HepG2 (cell line): ENCODE results near the gene MACROD2. TPM values are rescaled to one million over a fixed set of nuclear protein-coding genes. Genes with fewer than 3 reads are reported as not detected.

ENCODE experiments used
- ATAC-seq: fragments of 200-7000 bp; cut with Tn5 transposase; 3 replicates; pipeline ENCODE4 v1.9.1; 2020; ENCODE audit warnings: mild to moderate bottlenecking, moderate library complexity
- BruUV-seq: library from RNA; stranded (reverse); fragments of 400-500 nt; replicated peaks from 2 replicates; lab custom pipeline; 2021; lab: Mats Ljungman, UMichigan
- CTCF ChIA-PET: fragments of 300-600 bp; formaldehyde crosslinking; extraction: SDS; loops from one replicate; lab custom pipeline; 2021; ENCODE audit warnings: low total read pairs, inconsistent platforms, low intra/inter-chr PET ratio; lab: Yijun Ruan, JAX
- POLR2A ChIA-PET: fragments of 350-600 bp; sonication (Branson Sonifier 250); formaldehyde crosslinking; loops from one replicate; lab custom pipeline; 2020; ENCODE audit warnings: antibody characterized with exemption, inconsistent platforms; lab: Yijun Ruan, JAX
- DNase-seq: peaks from one replicate; pipeline ENCODE4 v3.0.0-alpha.2; 2015; ENCODE audit warnings: low spot score
- FAIRE-seq: peaks from 3 replicates; lab custom pipeline; 2011; peaks lifted over from hg19 to GRCh38; lab: Jason Lieb, UNC
- H2AFZ ChIP-seq: one replicate; pipeline ENCODE4 v1.6.1; 2011; ENCODE audit warnings: low read length, inconsistent platforms
- H3K27ac ChIP-seq: fragments of 300-600 bp; 3 replicates; pipeline ENCODE4 v1.8.0; 2011; ENCODE audit warnings: mixed run types, mild to moderate bottlenecking, mixed read lengths, low read length, inconsistent platforms; ENCODE audit not compliant: insufficient read depth; ENCODE audit errors: extremely low read length
- H3K27me3 ChIP-seq, 2 experiments: fragments of 200-600 bp in 1 of 2; 2 replicates in 1 of 2; 3 replicates in 1 of 2; pipeline versions ENCODE4 v1.6.0 to v1.8.0; 2011; ENCODE audit warnings: low read length in 2 of 2, mild to moderate bottlenecking in 2 of 2, moderate library complexity in 2 of 2, inconsistent platforms in 1 of 2; ENCODE audit not compliant: insufficient read depth in 2 of 2, control insufficient read depth in 1 of 2
- H3K36me3 ChIP-seq, 2 experiments: fragments of 200-600 bp in 1 of 2; replicated peaks in 1 of 2; 2 replicates in 1 of 2; 3 replicates in 1 of 2; pipeline versions ENCODE4 v1.5.1 to v1.8.0; 2011; ENCODE audit warnings: low read length in 2 of 2, inconsistent platforms in 1 of 2; ENCODE audit not compliant: insufficient read depth in 2 of 2, control insufficient read depth in 1 of 2
- H3K4me1 ChIP-seq: 2 replicates; pipeline ENCODE4 v1.5.1; 2012; ENCODE audit warnings: low read length, inconsistent platforms; ENCODE audit not compliant: insufficient read depth
- H3K4me2 ChIP-seq: 2 replicates; pipeline ENCODE4 v1.6.0; 2011; ENCODE audit warnings: low read depth, low read length, inconsistent platforms
- H3K4me3 ChIP-seq, 3 experiments: fragments of 200-600 bp in 1 of 3; sonication (generic), shearing (Covaris generic) in 1 of 3; replicated peaks in 1 of 3; 2 replicates each; pipeline ENCODE4 v1.5.1; 2011 to 2016; ENCODE audit warnings: low read length in 3 of 3, inconsistent platforms in 2 of 3, low read depth in 2 of 3, mild to moderate bottlenecking in 2 of 3, control low read depth in 1 of 3, mixed read lengths in 1 of 3; ENCODE audit not compliant: insufficient read depth in 1 of 3
- H3K79me2 ChIP-seq: one replicate; pipeline ENCODE4 v1.6.1; 2011; ENCODE audit warnings: low read length, inconsistent platforms; ENCODE audit not compliant: insufficient read depth
- H3K9ac ChIP-seq: 2 replicates; pipeline ENCODE4 v1.6.0; 2011; ENCODE audit warnings: mild to moderate bottlenecking, low read depth, low read length, inconsistent platforms; ENCODE audit not compliant: insufficient read depth
- H3K9me3 ChIP-seq: 2 replicates; pipeline ENCODE4 v1.5.1; 2012; ENCODE audit warnings: mild to moderate bottlenecking, low read length
- H4K20me1 ChIP-seq: 2 replicates; pipeline ENCODE4 v1.6.0; 2011; ENCODE audit warnings: inconsistent platforms, mild to moderate bottlenecking, low read length, moderate library complexity; ENCODE audit not compliant: insufficient read depth
- HMGXB4 ChIP-seq, 2 experiments: sonication (generic) in 1 of 2; formaldehyde crosslinking in 1 of 2; IDR thresholded peaks; 2 replicates each; pipeline versions ENCODE4 v1.4.0 to v1.6.1; 2018 to 2020; ENCODE audit warnings: missing genetic modification reagents in 2 of 2, borderline replicate concordance in 1 of 2, low read depth in 1 of 2, mild to moderate bottlenecking in 1 of 2, missing biosample characterization in 1 of 2
- MTERF4 ChIP-seq: sonication (generic); formaldehyde crosslinking; IDR thresholded peaks from 2 replicates; pipeline ENCODE4 v1.8.0; 2023; ENCODE audit warnings: mild to moderate bottlenecking, missing genetic modification reagents
- NAIF1 ChIP-seq: sonication (generic); formaldehyde crosslinking; IDR thresholded peaks from 2 replicates; pipeline ENCODE4 v1.5.0; 2020; ENCODE audit warnings: mild to moderate bottlenecking, missing genetic modification reagents, borderline replicate concordance
- POLR2G ChIP-seq: fragments of 200-400 bp; formaldehyde crosslinking; IDR thresholded peaks from 2 replicates; pipeline ENCODE4 v1.6.1; 2018; ENCODE audit warnings: mild to moderate bottlenecking, low read depth, low read length, moderate library complexity
- SP140L ChIP-seq: sonication (generic); formaldehyde crosslinking; IDR thresholded peaks from 2 replicates; pipeline ENCODE4 v1.4.0; 2020; ENCODE audit warnings: missing genetic modification reagents, borderline replicate concordance
- TEAD2 ChIP-seq: sonication (generic); formaldehyde crosslinking; IDR thresholded peaks from 2 replicates; pipeline ENCODE4 v1.9.0; 2021; ENCODE audit warnings: missing genetic modification reagents
- ZKSCAN8 ChIP-seq: IDR thresholded peaks from 2 replicates; pipeline ENCODE4 v1.6.1; 2016; ENCODE audit warnings: borderline replicate concordance, missing genetic modification reagents, missing compliant biosample characterization
- ZNF234 ChIP-seq: sonication (generic); formaldehyde crosslinking; conservative IDR thresholded peaks from 2 replicates; pipeline ENCODE4 v1.5.1; 2020; ENCODE audit warnings: mild to moderate bottlenecking, missing genetic modification reagents
- ZNF432 ChIP-seq: sonication (generic); formaldehyde crosslinking; IDR thresholded peaks from 2 replicates; pipeline ENCODE4 v1.5.0; 2020; ENCODE audit warnings: missing genetic modification reagents, mild to moderate bottlenecking, borderline replicate concordance
- ZNF674 ChIP-seq: sonication (generic); formaldehyde crosslinking; IDR thresholded peaks from 2 replicates; pipeline ENCODE4 v1.5.0; 2020; ENCODE audit warnings: low read depth, mild to moderate bottlenecking, missing genetic modification reagents
- ZNF691 ChIP-seq: sonication (generic); formaldehyde crosslinking; IDR thresholded peaks from 2 replicates; pipeline ENCODE4 v1.4.0; 2020; ENCODE audit warnings: missing genetic modification reagents, low read depth, mild to moderate bottlenecking, borderline replicate concordance
- ZNF746 ChIP-seq: sonication (generic); formaldehyde crosslinking; IDR thresholded peaks from 2 replicates; pipeline ENCODE4 v1.8.0; 2022; ENCODE audit warnings: mild to moderate bottlenecking, missing genetic modification reagents
- in situ Hi-C: cut with HindIII; loops from 2 replicates; pipeline ENCODE4 v1.10.0; 2017; ENCODE audit warnings: low pct_unique_long_range_greater_than_20kb; ENCODE audit not compliant: extremely low pct_ligation_motif_present
- intact Hi-C: fragments of 100-400 bp; cut with micrococcal nuclease; formaldehyde crosslinking; loops from one replicate; pipeline ENCODE4 v1.10.0; 2022; ENCODE audit not compliant: unreplicated experiment
- polyA plus RNA-seq, 8 experiments: library from polyadenylated mRNA; depleted of rRNA in 3 of 8; stranded (reverse) in 7 of 8; unstranded in 1 of 8; fragments of >200 nt; fragmentation: Illumina TruSeq in 4 of 8; extraction: Trizol in 4 of 8; gene quantifications; 2 replicates each; pipeline versions ENCODE4 v1.2.1 to v1.2.3, GENCODE V29; 2011 to 2016; ENCODE audit warnings: low read depth in 4 of 8, missing spikeins in 1 of 8, mixed read lengths in 1 of 8; ENCODE audit not compliant: insufficient read depth in 1 of 8
- total RNA-seq, 5 experiments: library from RNA; depleted of rRNA; stranded (reverse); fragments of >200 nt; fragmentation: Illumina TruSeq; extraction: Trizol; gene quantifications; 2 replicates each; pipeline ENCODE4 v1.2.3, GENCODE V29; 2016; ENCODE audit warnings: low read depth in 1 of 5
- TF ChIP-seq, protein P1 (sequence below): sonication (generic); formaldehyde crosslinking; IDR thresholded peaks from 2 replicates; pipeline ENCODE4 v1.4.0; 2020; ENCODE audit warnings: missing genetic modification reagents
- TF ChIP-seq, protein P2 (sequence below): sonication (generic); formaldehyde crosslinking; IDR thresholded peaks from 2 replicates; pipeline ENCODE4 v1.9.0; 2021; ENCODE audit warnings: missing genetic modification reagents, borderline replicate concordance

The MACROD2 gene
- total and polyA plus RNA-seq, 2 of the 13 experiments (the other 11 are each of a cell fraction or from before 2014, with no cell fraction given), result 0.13 to 0.51 TPM

GRCh38 chr20:14597206-14597715 is 601.9 kb downstream of the MACROD2 start:
- no peaks in the 10 kb centered on the region for H3K79me2 ChIP-seq
- no peaks in the 10 kb centered on the region for H4K20me1 ChIP-seq
- ChIA-PET CTCF (no interaction called here), POLR2A (no interaction called here)
- DNase-seq (no peak), ATAC-seq (no peak), FAIRE-seq (no peak)
- no peak overlapping the region for H3K9ac ChIP-seq
- no TSS peak for BruUV-seq
- H3K4me2 ChIP-seq, result no peak overlapping the region
- no peaks in the 10 kb centered on the region for H3K9me3 ChIP-seq
- H3K36me3 ChIP-seq, result no peaks in the 10 kb centered on the region
- H3K27ac ChIP-seq, result no peak overlapping the region
- intact Hi-C loops, result no loop called here
- no peaks in the 10 kb centered on the region for H3K27me3 ChIP-seq
- H3K4me1 ChIP-seq, result no peaks in the 10 kb centered on the region
- in situ Hi-C loops, result no loop called here
- no peak overlapping the region for H2AFZ ChIP-seq
- H3K4me3 ChIP-seq, result no peak overlapping the region
- TF ChIP-seq ZNF432 (CRISPR knock-in tag) (no peak), ZNF691 (no peak), HMGXB4 (CRISPR knock-in tag; IDR thresholded peaks at IDR 0.05; ENCODE audit: borderline replicate concordance in 1 of 2, low read depth in 1 of 2) (no peak), ZKSCAN8 (no peak), SP140L (CRISPR knock-in tag) (no peak), ZNF234 (no peak), NAIF1 (CRISPR knock-in tag) (no peak), MTERF4 (no peak), POLR2G (no peak), ZNF674 (CRISPR knock-in tag) (no peak), ZNF746 (CRISPR knock-in tag) (no peak), TEAD2 (no peak)
- TF ChIP-seq, protein P1, sequence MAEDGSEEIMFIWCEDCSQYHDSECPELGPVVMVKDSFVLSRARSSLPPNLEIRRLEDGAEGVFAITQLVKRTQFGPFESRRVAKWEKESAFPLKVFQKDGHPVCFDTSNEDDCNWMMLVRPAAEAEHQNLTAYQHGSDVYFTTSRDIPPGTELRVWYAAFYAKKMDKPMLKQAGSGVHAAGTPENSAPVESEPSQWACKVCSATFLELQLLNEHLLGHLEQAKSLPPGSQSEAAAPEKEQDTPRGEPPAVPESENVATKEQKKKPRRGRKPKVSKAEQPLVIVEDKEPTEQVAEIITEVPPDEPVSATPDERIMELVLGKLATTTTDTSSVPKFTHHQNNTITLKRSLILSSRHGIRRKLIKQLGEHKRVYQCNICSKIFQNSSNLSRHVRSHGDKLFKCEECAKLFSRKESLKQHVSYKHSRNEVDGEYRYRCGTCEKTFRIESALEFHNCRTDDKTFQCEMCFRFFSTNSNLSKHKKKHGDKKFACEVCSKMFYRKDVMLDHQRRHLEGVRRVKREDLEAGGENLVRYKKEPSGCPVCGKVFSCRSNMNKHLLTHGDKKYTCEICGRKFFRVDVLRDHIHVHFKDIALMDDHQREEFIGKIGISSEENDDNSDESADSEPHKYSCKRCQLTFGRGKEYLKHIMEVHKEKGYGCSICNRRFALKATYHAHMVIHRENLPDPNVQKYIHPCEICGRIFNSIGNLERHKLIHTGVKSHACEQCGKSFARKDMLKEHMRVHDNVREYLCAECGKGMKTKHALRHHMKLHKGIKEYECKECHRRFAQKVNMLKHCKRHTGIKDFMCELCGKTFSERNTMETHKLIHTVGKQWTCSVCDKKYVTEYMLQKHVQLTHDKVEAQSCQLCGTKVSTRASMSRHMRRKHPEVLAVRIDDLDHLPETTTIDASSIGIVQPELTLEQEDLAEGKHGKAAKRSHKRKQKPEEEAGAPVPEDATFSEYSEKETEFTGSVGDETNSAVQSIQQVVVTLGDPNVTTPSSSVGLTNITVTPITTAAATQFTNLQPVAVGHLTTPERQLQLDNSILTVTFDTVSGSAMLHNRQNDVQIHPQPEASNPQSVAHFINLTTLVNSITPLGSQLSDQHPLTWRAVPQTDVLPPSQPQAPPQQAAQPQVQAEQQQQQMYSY, result no peak
- TF ChIP-seq, protein P2, sequence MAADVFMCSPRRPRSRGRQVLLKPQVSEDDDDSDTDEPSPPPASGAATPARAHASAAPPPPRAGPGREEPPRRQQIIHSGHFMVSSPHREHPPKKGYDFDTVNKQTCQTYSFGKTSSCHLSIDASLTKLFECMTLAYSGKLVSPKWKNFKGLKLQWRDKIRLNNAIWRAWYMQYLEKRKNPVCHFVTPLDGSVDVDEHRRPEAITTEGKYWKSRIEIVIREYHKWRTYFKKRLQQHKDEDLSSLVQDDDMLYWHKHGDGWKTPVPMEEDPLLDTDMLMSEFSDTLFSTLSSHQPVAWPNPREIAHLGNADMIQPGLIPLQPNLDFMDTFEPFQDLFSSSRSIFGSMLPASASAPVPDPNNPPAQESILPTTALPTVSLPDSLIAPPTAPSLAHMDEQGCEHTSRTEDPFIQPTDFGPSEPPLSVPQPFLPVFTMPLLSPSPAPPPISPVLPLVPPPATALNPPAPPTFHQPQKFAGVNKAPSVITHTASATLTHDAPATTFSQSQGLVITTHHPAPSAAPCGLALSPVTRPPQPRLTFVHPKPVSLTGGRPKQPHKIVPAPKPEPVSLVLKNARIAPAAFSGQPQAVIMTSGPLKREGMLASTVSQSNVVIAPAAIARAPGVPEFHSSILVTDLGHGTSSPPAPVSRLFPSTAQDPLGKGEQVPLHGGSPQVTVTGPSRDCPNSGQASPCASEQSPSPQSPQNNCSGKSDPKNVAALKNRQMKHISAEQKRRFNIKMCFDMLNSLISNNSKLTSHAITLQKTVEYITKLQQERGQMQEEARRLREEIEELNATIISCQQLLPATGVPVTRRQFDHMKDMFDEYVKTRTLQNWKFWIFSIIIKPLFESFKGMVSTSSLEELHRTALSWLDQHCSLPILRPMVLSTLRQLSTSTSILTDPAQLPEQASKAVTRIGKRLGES (CRISPR knock-in tag), result no peak
